Gastroesophageal sphincter (tissue), 3 donors: ENCODE measurements around the gene DAB1.

Experiments used
- CTCF ChIP-seq, 4 experiments: fragments of 200-600 bp in 2 of 4; fragments of 450-650 bp in 2 of 4; sonication (generic) in 1 of 4; IDR thresholded peaks; one replicate each; pipeline ENCODE4 v1.5.1; 2017 to 2019; ENCODE audit warnings: antibody characterized with exemption in 4 of 4, mild to moderate bottlenecking in 2 of 4, moderate library complexity in 2 of 4
- POLR2A ChIP-seq, 2 donors: fragments of 450-650 bp; IDR thresholded peaks; one replicate each; pipeline ENCODE4 v1.6.1; 2017; ENCODE audit warnings: antibody characterized with exemption in 2 of 2, mild to moderate bottlenecking in 2 of 2, moderate library complexity in 1 of 2

- TF ChIP-seq CTCF (IDR thresholded peaks at IDR 0.05): no peak
- TF ChIP-seq POLR2A (IDR thresholded peaks at IDR 0.05): no peak
Measured at GRCh38 chr1:57384901-57385300, 39.0 kb downstream of the DAB1 start.
